OCI-LY7 (cell line): ENCODE results near the gene FRAT2. TPM values are rescaled to one million over a fixed set of nuclear protein-coding genes. Genes with fewer than 3 reads are reported as not detected.
"Not testable (repeated sequence)": the region's sequence is repeated elsewhere in the genome, so short reads cannot be mapped to it uniquely, and the experiment has no call there.

Experiments used
- BruUV-seq: library from RNA; stranded (reverse); fragments of 400-500 nt; replicated peaks from 2 replicates; lab custom pipeline; 2021; lab: Mats Ljungman, UMichigan
- CTCF ChIA-PET: fragments of 300-600 bp; sonication (Branson Sonifier 250); formaldehyde crosslinking; loops from one replicate; lab custom pipeline; 2022; ENCODE audit warnings: antibody characterized with exemption; ENCODE audit not compliant: unreplicated experiment; lab: Charles Lee
- POLR2A ChIA-PET: fragments of 300-600 bp; sonication (Branson Sonifier 250); formaldehyde crosslinking; loops from one replicate; lab custom pipeline; 2022; ENCODE audit warnings: antibody characterized with exemption; lab: Charles Lee
- DNase-seq: peaks from one replicate; pipeline ENCODE4 v3.0.0-alpha.2; 2015; ENCODE audit warnings: low spot score
- H2AFZ ChIP-seq: fragments of 200-600 bp; sonication (generic), shearing (Covaris generic); 2 replicates; pipeline ENCODE4 v1.6.1; 2014; ENCODE audit warnings: mild to moderate bottlenecking, antibody characterized with exemption, low read length, moderate library complexity
- H3K27ac ChIP-seq: fragments of 200-600 bp; sonication (generic); 2 replicates; pipeline ENCODE4 v1.5.1; 2014; ENCODE audit warnings: mixed run types, low read depth, mild to moderate bottlenecking, moderate library complexity, low read length, inconsistent platforms; ENCODE audit not compliant: poor library complexity, severe bottlenecking
- H3K36me3 ChIP-seq: fragments of 200-600 bp; sonication (generic); 2 replicates; pipeline ENCODE4 v1.6.1; 2014; ENCODE audit warnings: mild to moderate bottlenecking, antibody characterized with exemption, low read length, moderate library complexity, mixed read lengths; ENCODE audit not compliant: insufficient read depth
- H3K4me1 ChIP-seq: fragments of 200-600 bp; sonication (generic); 2 replicates; pipeline ENCODE4 v1.5.1; 2014; ENCODE audit warnings: mild to moderate bottlenecking, low read length; ENCODE audit not compliant: insufficient read depth, poor library complexity, severe bottlenecking
- H3K4me2 ChIP-seq: fragments of 200-600 bp; sonication (generic); 2 replicates; pipeline ENCODE4 v1.6.1; 2014; ENCODE audit warnings: mild to moderate bottlenecking, low read length
- H3K4me3 ChIP-seq: fragments of 200-600 bp; sonication (generic); 2 replicates; pipeline ENCODE4 v1.5.1; 2014; ENCODE audit warnings: mild to moderate bottlenecking, low read depth, low read length; ENCODE audit not compliant: poor library complexity, severe bottlenecking
- H3K79me2 ChIP-seq: fragments of 200-600 bp; sonication (generic); 2 replicates; pipeline ENCODE4 v1.6.1; 2016; ENCODE audit warnings: low read depth, mild to moderate bottlenecking, low read length, moderate library complexity, mixed read lengths; ENCODE audit not compliant: insufficient read depth
- H3K9me2 ChIP-seq: fragments of 200-600 bp; sonication (generic); 2 replicates; pipeline ENCODE4 v1.6.1; 2016; ENCODE audit warnings: mild to moderate bottlenecking, low read length, mixed read lengths; ENCODE audit not compliant: insufficient read depth
- H3K9me3 ChIP-seq: fragments of 200-600 bp; sonication (generic); 2 replicates; pipeline ENCODE4 v1.6.1; 2014; ENCODE audit warnings: mild to moderate bottlenecking, mixed run types, low read length, mixed read lengths
- H4K20me1 ChIP-seq: fragments of 200-600 bp; sonication (generic); 2 replicates; pipeline ENCODE4 v1.6.1; 2014; ENCODE audit warnings: mild to moderate bottlenecking, antibody characterized with exemption, low read length, moderate library complexity, mixed read lengths; ENCODE audit not compliant: insufficient read depth
- CTCF ChIP-seq: fragments of 200-600 bp; sonication (generic); conservative IDR thresholded peaks from 2 replicates; pipeline ENCODE4 v1.5.1; 2014; ENCODE audit warnings: mild to moderate bottlenecking, antibody characterized with exemption, low read length, moderate library complexity, mixed read lengths
- EZH2phosphoT487 ChIP-seq: fragments of 200-600 bp; sonication (generic); IDR thresholded peaks from 2 replicates; pipeline ENCODE4 v1.6.1; 2018; ENCODE audit warnings: low read depth, borderline replicate concordance, mild to moderate bottlenecking, mixed run types, antibody characterized with exemption, low read length, moderate library complexity, mixed read lengths
- intact Hi-C: fragments of 100-400 bp; cut with micrococcal nuclease; formaldehyde crosslinking; loops from one replicate; pipeline ENCODE4 v1.10.0; 2022; ENCODE audit not compliant: unreplicated experiment
- total RNA-seq, 2 experiments: library from RNA; depleted of rRNA in 1 of 2; stranded (reverse); fragments of >200 nt in 1 of 2; shearing (Covaris generic) in 1 of 2; gene quantifications; 2 replicates each; pipeline ENCODE4 v1.2.3, GENCODE V29; 2014 to 2022

FRAT2 gene
- total RNA-seq, 2 experiments from 2014 or later = 9.3 to 18.4 TPM

- intact Hi-C loops = loop anchor here (1.0 kb wide), 1 partner anchor 27 kb away; the partner anchor contains the start of gene FRAT1
Observed at GRCh38 chr10:97292097-97292861, 42.2 kb downstream of the FRAT2 start, which contains the start of gene ARHGAP19. Gene ARHGAP19 (minus strand): TSS chr10:97292637. CDS start chr10:97292627, 10 bp downstream.

GRCh38 chr10:97291357-97292096 is 43.0 kb downstream of the FRAT2 start:
- no TSS peak for BruUV-seq
- peak overlapping the region; percentile 81 for H3K4me2 ChIP-seq
- H3K79me2 ChIP-seq = peaks cover 48% of the 10 kb centered on the region
- no peaks in the 10 kb centered on the region for H3K9me2 ChIP-seq
- peaks cover 33% of the 10 kb centered on the region for H3K36me3 ChIP-seq
- peak overlapping the region; percentile 89 for H3K4me3 ChIP-seq
- intact Hi-C loops = loop anchor here (1.0 kb wide), 1 partner anchor 28 kb away; the partner anchor contains the start of gene FRAT1
- TF ChIP-seq EZH2phosphoT487 (no peak), CTCF (no peak)
- H4K20me1 ChIP-seq = no peaks in the 10 kb centered on the region
- CTCF ChIA-PET = interaction anchor here (0.5 to 0.6 kb wide), 2 partner anchors 11 to 289 kb away, joined by 3 read pairs; no protein-coding TSS in a partner anchor
- H3K9me3 ChIP-seq = no peaks in the 10 kb centered on the region
- peak overlapping the region; percentile 84 for H3K27ac ChIP-seq
- no peak for DNase-seq
- H2AFZ ChIP-seq = peak overlapping the region; percentile 71
- H3K4me1 ChIP-seq = peaks cover 26% of the 10 kb centered on the region
- POLR2A ChIA-PET = interaction anchor here (0.5 to 1.7 kb wide), 6 partner anchors 10 to 400 kb away, joined by 3 to 14 read pairs (median 6); partner anchors contain the start of gene FRAT1

More at GRCh38 chr10:97292097-97292861, 42.2 kb downstream of the FRAT2 start, which contains the start of gene ARHGAP19:
- ChIA-PET POLR2A (interaction anchor here (0.5 to 1.7 kb wide), 6 partner anchors 10 to 399 kb away, joined by 3 to 14 read pairs (median 6); partner anchors contain the start of gene FRAT1), CTCF (no interaction called here)
- Histone ChIP-seq H3K4me3 (peak within 1 kb of the TSS; percentile 89), H3K79me2 (peaks cover 40% of the 10 kb centered on the region), H3K9me2 (no peaks in the 10 kb centered on the region), H4K20me1 (no peaks in the 10 kb centered on the region), H3K36me3 (peaks cover 26% of the 10 kb centered on the region), H3K4me1 (peaks cover 26% of the 10 kb centered on the region), H3K4me2 (peak within 1 kb of the TSS; percentile 81), H3K27ac (peak within 1 kb of the TSS; percentile 84), H2AFZ (peak within 1 kb of the TSS; percentile 71), H3K9me3 (no peaks in the 10 kb centered on the region)
- TF ChIP-seq EZH2phosphoT487 (no peak), CTCF (peak; percentile 43; the same call in 1 of the 2 replicates)
- peak; percentile 98 for DNase-seq
- TSS peak; percentile 84 for BruUV-seq

- peaks cover 51% of the 10 kb centered on the region for H3K79me2 ChIP-seq
- CTCF ChIA-PET = not testable (repeated sequence)
Observed at GRCh38 chr10:97290576-97291356, 43.8 kb downstream of the FRAT2 start.

GRCh38 chr10:97290076-97290475 is 44.5 kb downstream of the FRAT2 start:
- Histone ChIP-seq H3K4me1 (peaks cover 26% of the 10 kb centered on the region), H3K79me2 (peaks cover 58% of the 10 kb centered on the region), H3K36me3 (peaks cover 41% of the 10 kb centered on the region)
- POLR2A ChIA-PET = interaction anchor here (2.0 kb wide), 1 partner anchor 11 kb away, joined by 9 read pairs; no protein-coding TSS in a partner anchor
- H3K4me2 ChIP-seq, DNase-seq, H3K27ac ChIP-seq, H3K4me3 ChIP-seq, H2AFZ ChIP-seq, intact Hi-C loops, H4K20me1 ChIP-seq, H3K9me2 ChIP-seq, CTCF ChIA-PET, H3K9me3 ChIP-seq, BruUV-seq: not testable (repeated sequence)

More at GRCh38 chr10:97290576-97291356, 43.8 kb downstream of the FRAT2 start:
- H3K9me3 ChIP-seq, intact Hi-C loops, H2AFZ ChIP-seq, DNase-seq, H3K9me2 ChIP-seq, BruUV-seq, H3K27ac ChIP-seq, H4K20me1 ChIP-seq: not testable (repeated sequence)
- POLR2A ChIA-PET = interaction anchor here (1.7 to 2.0 kb wide), 3 partner anchors 12 to 24 kb away, joined by 4 to 14 read pairs (median 9); no protein-coding TSS in a partner anchor
- peak overlapping the region; percentile 81 for H3K4me2 ChIP-seq
- H3K4me3 ChIP-seq = peak overlapping the region; percentile 89
- H3K36me3 ChIP-seq = peaks cover 39% of the 10 kb centered on the region
- peaks cover 26% of the 10 kb centered on the region for H3K4me1 ChIP-seq
